ENCODE data around the gene PRKN. TPM values are rescaled to one million over a fixed set of nuclear protein-coding genes. Genes with fewer than 3 reads are reported as not detected.

Gene PRKN
- total and polyA plus RNA-seq, 2 experiments from 2014 or later: 2.3 to 3.9 TPM

GRCh38 chr6:161985876-161986423 is 741.6 kb downstream of the PRKN start:
- Histone ChIP-seq H3K27ac (no peak overlapping the region), H3K4me1 (ENCODE audit: insufficient read depth) (no peaks in the 10 kb centered on the region), H3K9me3 (ENCODE audit: low read depth) (no peaks in the 10 kb centered on the region), H2AFZ (no peak overlapping the region), H3K4me2 (no peak overlapping the region), H3K36me3 (replicated peaks; ENCODE audit: insufficient read depth, low read depth) (no peaks in the 10 kb centered on the region), H3K4me3 (no peak overlapping the region), H3K27me3 (no peaks in the 10 kb centered on the region), H4K20me1 (ENCODE audit: insufficient read depth, poor library complexity, severe bottlenecking) (no peaks in the 10 kb centered on the region), H3K79me2 (no peaks in the 10 kb centered on the region), H3K9me2 (replicated peaks; ENCODE audit: insufficient read depth) (no peaks in the 10 kb centered on the region)
- WGBS (ENCODE audit: low lambda C conversion rate, missing lambda C conversion rate): 89% methylated on average over 3 of the region's 3 CpGs
- TF ChIP-seq EZH2 (IDR thresholded peaks at IDR 0.05; ENCODE audit: borderline replicate concordance) (no peak), CTCF (IDR thresholded peaks at IDR 0.05; ENCODE audit: poor library complexity) (no peak), EZH2phosphoT487 (IDR thresholded peaks at IDR 0.05; ENCODE audit: low read depth, severe bottlenecking, unreplicated experiment) (no peak)
- DNase-seq (ENCODE audit: low spot score): no peak

- H3K4me2 ChIP-seq: no peak overlapping the region
- H3K36me3 ChIP-seq (replicated peaks; ENCODE audit: insufficient read depth, low read depth): no peaks in the 10 kb centered on the region
- no peak for DNase-seq (ENCODE audit: low spot score)
- no peak overlapping the region for H3K27ac ChIP-seq
- no peaks in the 10 kb centered on the region for H3K79me2 ChIP-seq
- H3K9me3 ChIP-seq (ENCODE audit: low read depth): no peaks in the 10 kb centered on the region
- TF ChIP-seq CTCF (IDR thresholded peaks at IDR 0.05; ENCODE audit: poor library complexity): no peak
- no peak for TF ChIP-seq EZH2 (IDR thresholded peaks at IDR 0.05; ENCODE audit: borderline replicate concordance)
- TF ChIP-seq EZH2phosphoT487 (IDR thresholded peaks at IDR 0.05; ENCODE audit: low read depth, severe bottlenecking, unreplicated experiment): no peak
- H3K4me1 ChIP-seq (ENCODE audit: insufficient read depth): no peaks in the 10 kb centered on the region
- H3K27me3 ChIP-seq: no peaks in the 10 kb centered on the region
- 59% methylated on average over 4 of the region's 4 CpGs for WGBS (ENCODE audit: low lambda C conversion rate, missing lambda C conversion rate)
- no peak overlapping the region for H3K4me3 ChIP-seq
- no peaks in the 10 kb centered on the region for H3K9me2 ChIP-seq (replicated peaks; ENCODE audit: insufficient read depth)
- no peak overlapping the region for H2AFZ ChIP-seq
- H4K20me1 ChIP-seq (ENCODE audit: insufficient read depth, poor library complexity, severe bottlenecking): no peaks in the 10 kb centered on the region
Observed at GRCh38 chr6:161984713-161985112, 742.9 kb downstream of the PRKN start.

DNA sequence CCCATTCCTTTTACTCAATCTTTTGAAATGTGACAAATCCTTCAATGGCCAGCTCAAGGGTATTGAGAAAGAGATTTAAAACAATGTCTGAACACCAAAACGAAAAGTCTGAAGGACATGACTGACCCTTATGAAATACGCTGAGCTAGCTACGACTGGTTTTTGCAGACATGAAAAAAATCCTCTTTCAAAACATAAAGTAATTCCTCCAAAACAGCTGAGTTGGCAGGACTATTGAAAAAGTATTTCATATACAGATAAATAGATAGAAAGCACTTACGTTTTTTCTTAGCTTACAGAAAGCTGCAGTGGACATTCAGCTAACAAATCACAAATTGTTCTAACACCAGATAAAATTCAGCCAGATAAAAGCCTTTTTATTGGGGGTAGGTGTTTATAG is 751.0 kb downstream of the PRKN start:
- 79% methylated on average over 4 of the region's 4 CpGs for WGBS (ENCODE audit: low lambda C conversion rate, missing lambda C conversion rate)
- Histone ChIP-seq H4K20me1 (ENCODE audit: insufficient read depth, poor library complexity, severe bottlenecking) (no peaks in the 10 kb centered on the region), H2AFZ (no peak overlapping the region), H3K27me3 (no peaks in the 10 kb centered on the region), H3K9me2 (replicated peaks; ENCODE audit: insufficient read depth) (no peaks in the 10 kb centered on the region), H3K79me2 (no peaks in the 10 kb centered on the region), H3K9me3 (ENCODE audit: low read depth) (no peaks in the 10 kb centered on the region), H3K36me3 (replicated peaks; ENCODE audit: insufficient read depth, low read depth) (no peaks in the 10 kb centered on the region), H3K4me1 (ENCODE audit: insufficient read depth) (no peaks in the 10 kb centered on the region), H3K4me3 (no peak overlapping the region), H3K4me2 (no peak overlapping the region), H3K27ac (no peak overlapping the region)
- no peak for TF ChIP-seq CTCF (IDR thresholded peaks at IDR 0.05; ENCODE audit: poor library complexity)
- no peak for TF ChIP-seq EZH2phosphoT487 (IDR thresholded peaks at IDR 0.05; ENCODE audit: low read depth, severe bottlenecking, unreplicated experiment)
- no peak for TF ChIP-seq EZH2 (IDR thresholded peaks at IDR 0.05; ENCODE audit: borderline replicate concordance)
- no peak for DNase-seq (ENCODE audit: low spot score)
